Stomach smooth muscle (tissue), 2 donors: Measurements from ENCODE around the gene PDE6D.

Source experiments
- H3K27ac ChIP-seq: one replicate; pipeline ENCODE4 v1.7.0; 2013; ENCODE audit warnings: mild to moderate bottlenecking, low read length, inconsistent platforms
- H3K27me3 ChIP-seq, 2 donors: one replicate each; pipeline ENCODE4 v1.7.0; 2013; ENCODE audit warnings: low read length in 2 of 2; ENCODE audit not compliant: insufficient read depth in 2 of 2, control insufficient read depth in 1 of 2
- H3K36me3 ChIP-seq, 2 donors: one replicate each; pipeline ENCODE4 v1.7.0; 2013; ENCODE audit warnings: low read length in 2 of 2; ENCODE audit not compliant: control insufficient read depth in 2 of 2, insufficient read depth in 2 of 2
- H3K4me1 ChIP-seq: one replicate; pipeline ENCODE4 v1.7.0; 2013; ENCODE audit warnings: low read length; ENCODE audit not compliant: control insufficient read depth, insufficient read depth
- H3K4me3 ChIP-seq, 2 donors: one replicate each; pipeline ENCODE4 v1.7.0; 2013; ENCODE audit warnings: low read length in 2 of 2
- H3K9ac ChIP-seq, 2 donors: one replicate each; pipeline ENCODE4 v1.7.0; 2013; ENCODE audit warnings: low read length in 2 of 2, mild to moderate bottlenecking in 1 of 2
- H3K9me3 ChIP-seq, 2 donors: one replicate each; pipeline ENCODE4 v1.7.0; 2013; ENCODE audit warnings: low read length in 2 of 2; ENCODE audit not compliant: control insufficient read depth in 2 of 2
- donor health status: healthy.
- donor health status: Pancreatic carcinoma.

PDE6D gene

GRCh38 chr2:231780909-231781797 lies at the start of gene PDE6D:
PDE6D (minus strand) TSS chr2:231781282; CDS start chr2:231781114, 168 bp downstream.
- peak within 1 kb of the TSS; percentile 83 to 99 for H3K4me3 ChIP-seq
- peak within 1 kb of the TSS; percentile 73 for H3K27ac ChIP-seq
- H3K27me3 ChIP-seq, result no peaks in the 10 kb centered on the region
- peaks cover 19% of the 10 kb centered on the region for H3K4me1 ChIP-seq
- H3K9me3 ChIP-seq, result no peaks in the 10 kb centered on the region
- H3K36me3 ChIP-seq, result no peaks in the 10 kb centered on the region
- peak within 1 kb of the TSS; percentile 76 to 82 for H3K9ac ChIP-seq

- Histone ChIP-seq H3K4me1 (no peaks in the 10 kb centered on the region), H3K27me3 (no peaks in the 10 kb centered on the region), H3K36me3 (no peaks in the 10 kb centered on the region), H3K4me3 (no peak overlapping the region), H3K27ac (no peak overlapping the region), H3K9me3 (peaks cover 3 to 5% of the 10 kb centered on the region in 2 donors), H3K9ac (no peak overlapping the region)
These were observed 40.8 kb upstream of the PDE6D start for GRCh38 chr2:231821908-231822307.

- H3K27me3 ChIP-seq, result no peaks in the 10 kb centered on the region
- no peak overlapping the region for H3K27ac ChIP-seq
- no peaks in the 10 kb centered on the region for H3K4me1 ChIP-seq
- no peak overlapping the region for H3K4me3 ChIP-seq
- no peak overlapping the region for H3K9ac ChIP-seq
- H3K9me3 ChIP-seq, result peaks cover 3 to 5% of the 10 kb centered on the region in 2 donors
- no peaks in the 10 kb centered on the region for H3K36me3 ChIP-seq
These were observed 39.8 kb upstream of the PDE6D start for GRCh38 chr2:231820786-231821303.

GRCh38 chr2:231819447-231820042 lies 38.5 kb upstream of the PDE6D start:
- Histone ChIP-seq H3K9me3 (peaks cover 3 to 5% of the 10 kb centered on the region in 2 donors), H3K4me3 (no peak overlapping the region), H3K27ac (no peak overlapping the region), H3K36me3 (no peaks in the 10 kb centered on the region), H3K9ac (no peak overlapping the region), H3K4me1 (no peaks in the 10 kb centered on the region), H3K27me3 (no peaks in the 10 kb centered on the region)

GRCh38 chr2:231816327-231817026 lies 35.4 kb upstream of the PDE6D start:
- no peak overlapping the region for H3K4me3 ChIP-seq
- peaks cover 3 to 8% of the 10 kb centered on the region in 2 donors for H3K36me3 ChIP-seq
- H3K27ac ChIP-seq, result no peak overlapping the region
- H3K9ac ChIP-seq, result no peak overlapping the region
- H3K27me3 ChIP-seq, result no peaks in the 10 kb centered on the region
- H3K9me3 ChIP-seq, result no peaks in the 10 kb centered on the region
- no peaks in the 10 kb centered on the region for H3K4me1 ChIP-seq

GRCh38 chr2:231810905-231811304 lies 29.8 kb upstream of the PDE6D start:
- no peak overlapping the region for H3K9ac ChIP-seq
- no peaks in the 10 kb centered on the region for H3K4me1 ChIP-seq
- H3K9me3 ChIP-seq, result no peaks in the 10 kb centered on the region
- H3K4me3 ChIP-seq, result no peak overlapping the region
- H3K27ac ChIP-seq, result no peak overlapping the region
- no peaks in the 10 kb centered on the region for H3K27me3 ChIP-seq
- H3K36me3 ChIP-seq, result peaks cover 27 to 40% of the 10 kb centered on the region in 2 donors

- Histone ChIP-seq H3K36me3 (peaks cover 35 to 44% of the 10 kb centered on the region in 2 donors), H3K9ac (no peak overlapping the region), H3K9me3 (no peaks in the 10 kb centered on the region), H3K4me3 (no peak overlapping the region), H3K4me1 (peaks cover 2% of the 10 kb centered on the region), H3K27ac (no peak overlapping the region), H3K27me3 (no peaks in the 10 kb centered on the region)
These were observed 25.9 kb upstream of the PDE6D start for GRCh38 chr2:231807020-231807419.

GRCh38 chr2:231803501-231804138 lies 22.5 kb upstream of the PDE6D start:
- Histone ChIP-seq H3K27ac (no peak overlapping the region), H3K4me3 (no peak overlapping the region), H3K9ac (no peak overlapping the region), H3K9me3 (no peaks in the 10 kb centered on the region), H3K36me3 (peaks cover 30 to 45% of the 10 kb centered on the region in 2 donors), H3K27me3 (no peaks in the 10 kb centered on the region), H3K4me1 (peaks cover 2% of the 10 kb centered on the region)

- H3K4me1 ChIP-seq, result peaks cover 2% of the 10 kb centered on the region
- H3K9ac ChIP-seq, result no peak overlapping the region
- H3K9me3 ChIP-seq, result no peaks in the 10 kb centered on the region
- H3K36me3 ChIP-seq, result peaks cover 40 to 50% of the 10 kb centered on the region in 2 donors
- H3K27ac ChIP-seq, result no peak overlapping the region
- no peak overlapping the region for H3K4me3 ChIP-seq
- no peaks in the 10 kb centered on the region for H3K27me3 ChIP-seq
These were observed 19.5 kb upstream of the PDE6D start for GRCh38 chr2:231800493-231801091.
